22Rv1 (cell line): ENCODE results near the gene AGTR1.

Source experiments
- H3K27ac ChIP-seq: fragments of 450-650 bp; 2 replicates; pipeline ENCODE4 v1.5.1; 2017
- ZFX ChIP-seq: fragments of 450-650 bp; IDR thresholded peaks from 2 replicates; pipeline ENCODE4 v1.6.1; 2017; ENCODE audit warnings: antibody characterized with exemption, borderline replicate concordance
- TF ChIP-seq, protein P1 (sequence below): fragments of 450-650 bp; IDR thresholded peaks from 2 replicates; pipeline ENCODE4 v1.5.1; 2017; ENCODE audit warnings: mild to moderate bottlenecking

The AGTR1 gene

DNA sequence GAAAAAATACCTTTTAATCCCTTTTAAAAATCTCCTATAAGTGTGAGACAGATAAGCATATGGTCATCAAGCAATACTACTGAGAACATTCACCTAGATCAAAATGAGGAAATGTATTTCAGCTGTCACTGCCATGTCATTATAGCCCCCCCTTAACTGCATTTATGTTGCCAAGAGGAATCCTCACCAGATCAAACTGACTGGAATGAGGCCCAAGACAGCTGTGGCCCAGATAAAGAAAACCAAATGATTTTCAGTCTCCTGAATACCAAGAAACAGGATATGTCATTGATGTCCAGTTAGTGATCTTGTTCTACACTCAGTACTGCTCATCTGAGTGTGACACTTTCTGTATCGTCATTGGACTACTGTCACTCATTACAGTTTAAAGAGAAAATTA, 94.8 kb downstream of the AGTR1 start:
- TF ChIP-seq ZFX: no peak
- TF ChIP-seq, protein P1, sequence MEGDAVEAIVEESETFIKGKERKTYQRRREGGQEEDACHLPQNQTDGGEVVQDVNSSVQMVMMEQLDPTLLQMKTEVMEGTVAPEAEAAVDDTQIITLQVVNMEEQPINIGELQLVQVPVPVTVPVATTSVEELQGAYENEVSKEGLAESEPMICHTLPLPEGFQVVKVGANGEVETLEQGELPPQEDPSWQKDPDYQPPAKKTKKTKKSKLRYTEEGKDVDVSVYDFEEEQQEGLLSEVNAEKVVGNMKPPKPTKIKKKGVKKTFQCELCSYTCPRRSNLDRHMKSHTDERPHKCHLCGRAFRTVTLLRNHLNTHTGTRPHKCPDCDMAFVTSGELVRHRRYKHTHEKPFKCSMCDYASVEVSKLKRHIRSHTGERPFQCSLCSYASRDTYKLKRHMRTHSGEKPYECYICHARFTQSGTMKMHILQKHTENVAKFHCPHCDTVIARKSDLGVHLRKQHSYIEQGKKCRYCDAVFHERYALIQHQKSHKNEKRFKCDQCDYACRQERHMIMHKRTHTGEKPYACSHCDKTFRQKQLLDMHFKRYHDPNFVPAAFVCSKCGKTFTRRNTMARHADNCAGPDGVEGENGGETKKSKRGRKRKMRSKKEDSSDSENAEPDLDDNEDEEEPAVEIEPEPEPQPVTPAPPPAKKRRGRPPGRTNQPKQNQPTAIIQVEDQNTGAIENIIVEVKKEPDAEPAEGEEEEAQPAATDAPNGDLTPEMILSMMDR: no peak
- H3K27ac ChIP-seq: no peak overlapping the region
